HL-60 (cell line): Measurements from ENCODE around the gene REC114.

Experiments
- DNase-seq, 2 experiments: peaks; one replicate each; pipeline ENCODE4 v3.0.0-alpha.2; 2010 to 2020; ENCODE audit warnings: low read depth in 1 of 2, low spot score in 1 of 2
- H3K27ac ChIP-seq: fragments of 250-450 bp; sonication (Bioruptor Pico); replicated peaks from 2 replicates; pipeline ENCODE4 v1.5.1; 2020; ENCODE audit warnings: mild to moderate bottlenecking, moderate library complexity
- H3K27me3 ChIP-seq: fragments of 250-450 bp; sonication (Bioruptor Pico); 2 replicates; pipeline ENCODE4 v1.5.1; 2021; ENCODE audit warnings: mild to moderate bottlenecking, moderate library complexity; ENCODE audit not compliant: insufficient read depth, poor library complexity, severe bottlenecking
- H3K4me3 ChIP-seq: replicated peaks from 2 replicates; pipeline ENCODE4 v1.5.1; 2011; ENCODE audit warnings: mild to moderate bottlenecking, control low read depth, low read length; ENCODE audit not compliant: insufficient read depth
- CTCF ChIP-seq: IDR thresholded peaks from one replicate; pipeline ENCODE4 v1.5.1; 2011; ENCODE audit warnings: low read length, control low read depth, inconsistent platforms; ENCODE audit not compliant: insufficient read depth
- GABPA ChIP-seq: IDR thresholded peaks from 2 replicates; pipeline ENCODE4 v1.6.1; 2012; ENCODE audit warnings: low read depth
- POLR2AphosphoS5 ChIP-seq: IDR thresholded peaks from 2 replicates; pipeline ENCODE4 v1.6.1; 2012; ENCODE audit warnings: low read depth
- REST ChIP-seq: IDR thresholded peaks from 2 replicates; pipeline ENCODE4 v1.6.1; 2012; ENCODE audit warnings: low read depth; ENCODE audit not compliant: insufficient replicate concordance
- SPI1 ChIP-seq: IDR thresholded peaks from 2 replicates; pipeline ENCODE4 v1.6.1; 2012; ENCODE audit warnings: low read depth, mild to moderate bottlenecking, borderline replicate concordance

The REC114 gene

GRCh38 chr15:73567020-73567419 is 124.1 kb downstream of the REC114 start:
- no peak overlapping the region for H3K4me3 ChIP-seq
- H3K27me3 ChIP-seq, result no peaks in the 10 kb centered on the region
- TF ChIP-seq SPI1 (no peak), GABPA (no peak), REST (no peak), CTCF (no peak), POLR2AphosphoS5 (no peak)
- DNase-seq, result no peak
- no peak overlapping the region for H3K27ac ChIP-seq

GRCh38 chr15:73568564-73569280 is 125.8 kb downstream of the REC114 start:
- no peak for DNase-seq
- TF ChIP-seq POLR2AphosphoS5 (no peak), GABPA (no peak), CTCF (no peak), SPI1 (no peak)
- Histone ChIP-seq H3K27ac (no peak overlapping the region), H3K4me3 (no peak overlapping the region), H3K27me3 (no peaks in the 10 kb centered on the region)

- Histone ChIP-seq H3K27me3 (no peaks in the 10 kb centered on the region), H3K27ac (no peak overlapping the region), H3K4me3 (no peak overlapping the region)
- TF ChIP-seq GABPA (no peak), POLR2AphosphoS5 (no peak), SPI1 (no peak), CTCF (no peak), REST (no peak)
- no peak for DNase-seq
Measured at GRCh38 chr15:73569361-73569760, 126.4 kb downstream of the REC114 start.

GRCh38 chr15:73570355-73571032 is 127.5 kb downstream of the REC114 start:
- no peak for DNase-seq
- Histone ChIP-seq H3K27ac (no peak overlapping the region), H3K27me3 (no peaks in the 10 kb centered on the region), H3K4me3 (no peak overlapping the region)
- TF ChIP-seq REST (no peak), POLR2AphosphoS5 (no peak), GABPA (no peak)
